Measurements from ENCODE around the gene TBC1D14. TPM values are rescaled to one million over a fixed set of nuclear protein-coding genes. Genes with fewer than 3 reads are reported as not detected.

Gene TBC1D14
- total RNA-seq, 6 experiments from 2014 or later = 14.1 to 34.8 (median 30.6) TPM

GRCh38 chr4:6957148-6957520 lies 47.5 kb downstream of the TBC1D14 start:
- Histone ChIP-seq H3K27ac (no peak overlapping the region), H3K27me3 (no peaks in the 10 kb centered on the region), H3K4me1 (peaks cover 3 to 22% (median 6%) of the 10 kb centered on the region in 4 donors), H3K36me3 (no peaks in the 10 kb centered on the region), H3K9me3 (no peaks in the 10 kb centered on the region), H3K4me3 (no peak overlapping the region)
- DNase-seq = no peak
- no peak for TF ChIP-seq POLR2A (IDR thresholded peaks at IDR 0.05)
- no peak for TF ChIP-seq CTCF (IDR thresholded peaks at IDR 0.05)
- intact Hi-C loops (cut with DNase I) = no loop called here
- ATAC-seq = no peak
- 66% methylated on average over 5 of the region's 6 CpGs for WGBS (ENCODE audit: insufficient coverage, low coverage, low lambda C conversion rate, missing lambda C conversion rate)

- Histone ChIP-seq H3K9me3 (no peaks in the 10 kb centered on the region), H3K36me3 (no peaks in the 10 kb centered on the region), H3K27ac (no peak overlapping the region), H3K27me3 (no peaks in the 10 kb centered on the region), H3K4me1 (peaks cover 3 to 30% (median 8%) of the 10 kb centered on the region in 4 donors), H3K4me3 (no peak overlapping the region)
- ATAC-seq (peak in 2 of 4 donors; percentile 5 to 13), DNase-seq (peak in 1 of 3 donors; percentile 38)
- intact Hi-C loops (cut with DNase I) = no loop called here
- WGBS (ENCODE audit: insufficient coverage, low coverage, low lambda C conversion rate, missing lambda C conversion rate) = 100% methylated on average over 1 of the region's 5 CpGs
- TF ChIP-seq CTCF (IDR thresholded peaks at IDR 0.05) (no peak), POLR2A (IDR thresholded peaks at IDR 0.05) (no peak)
These were observed 48.4 kb downstream of the TBC1D14 start for GRCh38 chr4:6957994-6958393.

- no peak for ATAC-seq
- DNase-seq = peak in 1 of 3 donors; percentile 33
- no CpG with 5 or more reads among the region's 5 CpGs for WGBS (ENCODE audit: insufficient coverage, low coverage, low lambda C conversion rate, missing lambda C conversion rate)
- Histone ChIP-seq H3K9me3 (no peaks in the 10 kb centered on the region), H3K4me3 (no peak overlapping the region), H3K4me1 (peaks cover 3 to 30% (median 12%) of the 10 kb centered on the region in 4 donors), H3K27ac (no peak overlapping the region), H3K27me3 (no peaks in the 10 kb centered on the region), H3K36me3 (no peaks in the 10 kb centered on the region)
- intact Hi-C loops (cut with DNase I) = no loop called here
- no peak for TF ChIP-seq CTCF (IDR thresholded peaks at IDR 0.05)
- TF ChIP-seq POLR2A (IDR thresholded peaks at IDR 0.05) = no peak
These were observed 49.6 kb downstream of the TBC1D14 start for GRCh38 chr4:6959261-6959660.

- H3K27ac ChIP-seq = no peak overlapping the region
- DNase-seq = peak in 1 of 3 donors; percentile 25
- no peaks in the 10 kb centered on the region for H3K36me3 ChIP-seq
- H3K4me1 ChIP-seq = peaks cover 3 to 30% (median 16%) of the 10 kb centered on the region in 4 donors
- H3K4me3 ChIP-seq = no peak overlapping the region
- 95% methylated on average over 3 of the region's 4 CpGs for WGBS (ENCODE audit: insufficient coverage, low coverage, low lambda C conversion rate, missing lambda C conversion rate)
- no peaks in the 10 kb centered on the region for H3K27me3 ChIP-seq
- intact Hi-C loops (cut with DNase I) = no loop called here
- no peaks in the 10 kb centered on the region for H3K9me3 ChIP-seq
- TF ChIP-seq POLR2A (IDR thresholded peaks at IDR 0.05) (no peak), CTCF (IDR thresholded peaks at IDR 0.05) (no peak)
- ATAC-seq = no peak
These were observed 50.5 kb downstream of the TBC1D14 start for GRCh38 chr4:6960154-6960553.

Data from right lobe of liver (tissue), 6 donors.